ENCODE data around the gene SPDYE4. TPM values are rescaled to one million over a fixed set of nuclear protein-coding genes. Genes with fewer than 3 reads are reported as not detected.

SPDYE4 gene
- polyA plus RNA-seq, 1 experiment: not detected

DNA sequence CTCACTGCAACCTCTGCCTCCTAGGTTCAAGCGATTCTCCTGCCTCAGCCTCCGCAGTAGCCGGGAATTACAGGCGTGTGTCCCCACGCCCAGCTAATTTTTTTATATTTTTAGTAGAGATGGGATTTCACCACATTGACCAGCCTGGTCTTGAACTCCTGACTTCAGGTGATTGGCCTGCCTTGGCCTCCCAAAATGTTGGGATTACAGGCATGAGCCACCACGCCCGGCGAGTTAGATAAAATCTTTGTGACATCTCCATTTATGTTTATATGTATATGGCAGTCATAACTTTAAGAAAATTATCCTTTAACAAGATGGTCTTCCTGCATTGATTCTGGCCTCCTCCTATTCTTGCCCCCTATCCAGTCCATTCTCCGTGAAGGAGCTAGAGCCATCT is 37.8 kb downstream of the SPDYE4 start:
- no peaks in the 10 kb centered on the region for H3K27me3 ChIP-seq (ENCODE audit: control insufficient read depth, insufficient read depth, low read length)
- TF ChIP-seq, protein P1, sequence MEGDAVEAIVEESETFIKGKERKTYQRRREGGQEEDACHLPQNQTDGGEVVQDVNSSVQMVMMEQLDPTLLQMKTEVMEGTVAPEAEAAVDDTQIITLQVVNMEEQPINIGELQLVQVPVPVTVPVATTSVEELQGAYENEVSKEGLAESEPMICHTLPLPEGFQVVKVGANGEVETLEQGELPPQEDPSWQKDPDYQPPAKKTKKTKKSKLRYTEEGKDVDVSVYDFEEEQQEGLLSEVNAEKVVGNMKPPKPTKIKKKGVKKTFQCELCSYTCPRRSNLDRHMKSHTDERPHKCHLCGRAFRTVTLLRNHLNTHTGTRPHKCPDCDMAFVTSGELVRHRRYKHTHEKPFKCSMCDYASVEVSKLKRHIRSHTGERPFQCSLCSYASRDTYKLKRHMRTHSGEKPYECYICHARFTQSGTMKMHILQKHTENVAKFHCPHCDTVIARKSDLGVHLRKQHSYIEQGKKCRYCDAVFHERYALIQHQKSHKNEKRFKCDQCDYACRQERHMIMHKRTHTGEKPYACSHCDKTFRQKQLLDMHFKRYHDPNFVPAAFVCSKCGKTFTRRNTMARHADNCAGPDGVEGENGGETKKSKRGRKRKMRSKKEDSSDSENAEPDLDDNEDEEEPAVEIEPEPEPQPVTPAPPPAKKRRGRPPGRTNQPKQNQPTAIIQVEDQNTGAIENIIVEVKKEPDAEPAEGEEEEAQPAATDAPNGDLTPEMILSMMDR (IDR thresholded peaks at IDR 0.05; ENCODE audit: insufficient read depth, low read depth, low read length): no peak
- POLR2A ChIA-PET: no interaction called here
- no peak for DNase-seq (ENCODE audit: low read depth)
- H3K36me3 ChIP-seq (ENCODE audit: control insufficient read depth, insufficient read depth, low read length): no peaks in the 10 kb centered on the region
- CTCF ChIA-PET: no interaction called here
- H3K4me3 ChIP-seq (ENCODE audit: low read depth, low read length): no peak overlapping the region

DNA sequence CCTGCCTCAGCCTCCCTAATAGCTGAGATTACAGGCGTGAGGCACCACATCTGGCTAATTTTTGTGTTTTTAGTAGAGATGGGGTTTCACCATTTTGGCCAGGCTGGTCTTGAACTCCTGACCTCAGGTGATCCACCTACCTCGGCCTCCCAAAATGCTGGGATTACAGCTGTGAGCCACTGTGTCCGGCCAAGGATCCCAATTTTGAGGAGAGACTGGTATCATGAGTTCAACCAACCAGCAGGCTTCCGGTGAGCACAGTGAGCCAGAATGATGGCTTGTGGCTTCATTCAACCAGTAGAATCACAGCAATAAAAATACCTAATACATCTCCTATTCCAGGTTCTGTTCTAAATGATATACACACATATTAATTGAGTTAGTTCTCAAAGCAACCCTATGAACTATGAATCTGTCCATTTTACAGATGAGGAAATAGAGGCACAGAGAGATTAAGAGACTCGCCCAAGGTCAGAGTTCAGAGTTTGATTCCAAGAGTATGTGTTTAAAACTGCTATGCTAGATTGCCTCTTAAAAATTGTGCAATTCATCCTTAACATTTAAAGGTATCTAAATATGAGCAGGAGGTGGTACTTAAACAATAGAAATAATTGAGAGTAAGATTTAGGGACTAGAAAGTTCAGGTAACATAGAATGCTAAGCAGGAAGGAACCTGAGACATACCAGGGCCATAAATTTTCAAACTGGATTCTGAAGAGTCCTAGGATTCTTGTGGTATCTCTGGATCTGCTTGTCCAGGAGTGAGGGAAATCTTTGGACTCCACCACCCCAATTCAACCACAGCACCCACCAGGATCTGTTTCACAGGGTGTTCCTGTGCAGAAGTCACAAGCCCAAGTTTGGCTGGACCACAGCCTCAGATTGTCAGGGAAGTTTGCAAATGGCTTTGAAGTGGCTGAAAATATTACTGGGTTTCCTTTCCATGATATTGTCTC is 38.8 kb downstream of the SPDYE4 start:
- POLR2A ChIA-PET: no interaction called here
- DNase-seq (ENCODE audit: low read depth): no peak
- TF ChIP-seq, protein P1 (IDR thresholded peaks at IDR 0.05; ENCODE audit: insufficient read depth, low read depth, low read length): no peak
- no peak overlapping the region for H3K4me3 ChIP-seq (ENCODE audit: low read depth, low read length)
- CTCF ChIA-PET: no interaction called here
- no peaks in the 10 kb centered on the region for H3K36me3 ChIP-seq (ENCODE audit: control insufficient read depth, insufficient read depth, low read length)
- H3K27me3 ChIP-seq (ENCODE audit: control insufficient read depth, insufficient read depth, low read length): no peaks in the 10 kb centered on the region

DNA sequence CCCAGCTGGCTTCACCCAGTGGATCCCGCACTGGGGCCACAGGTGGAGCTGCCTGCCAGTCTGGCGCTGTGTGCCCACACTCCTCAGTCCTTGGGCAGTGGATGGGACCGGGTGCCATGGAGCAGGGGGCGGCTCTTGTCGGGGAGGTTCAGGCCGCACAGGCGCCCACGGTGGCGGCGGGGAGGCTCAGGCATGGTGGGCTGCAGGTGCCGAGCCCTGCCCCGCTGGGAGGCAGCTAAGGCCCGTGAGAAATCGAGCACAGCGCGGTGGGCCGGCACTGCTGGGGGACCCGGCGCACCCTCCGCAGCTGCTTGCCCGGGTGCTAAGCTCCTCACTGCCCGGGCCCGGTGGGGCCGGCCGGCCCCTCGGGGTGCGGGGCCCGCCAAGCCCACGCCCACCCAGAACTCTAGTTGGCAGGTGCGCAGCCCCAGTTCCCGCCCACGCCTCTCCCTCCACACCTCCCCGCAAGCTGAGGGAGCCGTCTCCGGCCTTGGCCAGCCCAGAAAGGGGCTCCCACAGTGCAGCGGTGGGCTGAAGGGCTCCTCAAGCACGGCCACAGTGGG is 40.3 kb downstream of the SPDYE4 start:
- DNase-seq (ENCODE audit: low read depth): no peak
- Histone ChIP-seq H3K27me3 (ENCODE audit: control insufficient read depth, insufficient read depth, low read length) (no peaks in the 10 kb centered on the region), H3K36me3 (ENCODE audit: control insufficient read depth, insufficient read depth, low read length) (no peaks in the 10 kb centered on the region), H3K4me3 (ENCODE audit: low read depth, low read length) (no peak overlapping the region)
- TF ChIP-seq, protein P1 (IDR thresholded peaks at IDR 0.05; ENCODE audit: insufficient read depth, low read depth, low read length): no peak
- ChIA-PET POLR2A (no interaction called here), CTCF (no interaction called here)

DNA sequence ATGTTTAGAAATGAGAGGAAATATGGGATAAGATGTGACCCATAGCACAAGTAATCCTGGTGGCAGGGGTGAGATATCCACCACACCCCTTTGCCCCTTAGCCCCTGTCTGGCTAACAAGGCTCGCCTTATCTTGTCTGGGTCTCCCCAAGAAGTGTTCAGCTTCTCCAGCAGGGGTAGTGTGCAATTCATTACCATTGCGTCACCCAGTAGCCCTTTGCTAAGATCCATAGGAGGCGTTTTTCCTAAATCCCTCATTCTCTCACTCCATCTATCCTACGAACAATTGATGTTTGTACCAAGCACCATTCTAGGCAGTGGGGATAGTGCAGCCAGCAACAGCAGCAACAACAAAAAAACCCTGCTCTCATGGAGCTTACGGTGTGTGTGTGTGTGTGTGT is 44.5 kb downstream of the SPDYE4 start:
- TF ChIP-seq, protein P1 (IDR thresholded peaks at IDR 0.05; ENCODE audit: insufficient read depth, low read depth, low read length): no peak
- POLR2A ChIA-PET: no interaction called here
- Histone ChIP-seq H3K4me3 (ENCODE audit: low read depth, low read length) (no peak overlapping the region), H3K27me3 (ENCODE audit: control insufficient read depth, insufficient read depth, low read length) (no peaks in the 10 kb centered on the region; the same call in 1 of the 2 replicates), H3K36me3 (ENCODE audit: control insufficient read depth, insufficient read depth, low read length) (no peaks in the 10 kb centered on the region)
- no peak for DNase-seq (ENCODE audit: low read depth)
- CTCF ChIA-PET: no interaction called here

DNA sequence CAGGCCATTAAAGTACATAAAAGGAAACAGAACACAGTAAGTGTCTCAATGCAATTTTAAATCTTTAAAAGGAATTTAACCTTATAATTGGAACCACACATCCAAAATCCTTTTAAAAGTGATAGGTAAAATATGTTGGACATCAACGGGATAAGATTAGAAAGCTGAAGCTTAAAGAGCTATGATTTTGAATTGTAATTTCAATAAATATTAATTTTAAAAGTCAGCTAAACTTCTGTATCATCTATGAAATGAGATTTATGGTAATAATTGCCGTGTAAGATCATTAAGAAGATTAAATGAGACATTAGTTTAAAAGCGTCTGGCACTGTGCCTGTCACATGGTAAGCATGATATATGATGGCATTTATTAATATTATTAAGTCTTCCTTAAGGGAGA is 45.0 kb downstream of the SPDYE4 start:
- ChIA-PET CTCF (no interaction called here), POLR2A (no interaction called here)
- DNase-seq (ENCODE audit: low read depth): no peak
- no peak overlapping the region for H3K4me3 ChIP-seq (ENCODE audit: low read depth, low read length)
- no peaks in the 10 kb centered on the region; the same call in 1 of the 2 replicates for H3K27me3 ChIP-seq (ENCODE audit: control insufficient read depth, insufficient read depth, low read length)
- H3K36me3 ChIP-seq (ENCODE audit: control insufficient read depth, insufficient read depth, low read length): no peaks in the 10 kb centered on the region
- TF ChIP-seq, protein P1 (IDR thresholded peaks at IDR 0.05; ENCODE audit: insufficient read depth, low read depth, low read length): no peak

All from BJ (cell line).